CMK (cell line): ENCODE data around the gene SPATA12.
"Not testable (repeated sequence)": the region's sequence is repeated elsewhere in the genome, so short reads cannot be mapped to it uniquely, and the experiment has no call there.

ENCODE experiments used
- DNase-seq: peaks from one replicate; pipeline ENCODE4 v3.0.0-alpha.2; 2010; ENCODE audit warnings: low read depth

The SPATA12 gene

GRCh38 chr3:57083266-57083995, 23.0 kb downstream of the SPATA12 start:
- DNase-seq: not testable (repeated sequence)

- no peak for DNase-seq
These were observed 24.7 kb downstream of the SPATA12 start for GRCh38 chr3:57085211-57085610.

GRCh38 chr3:57086201-57086600, 25.7 kb downstream of the SPATA12 start:
- DNase-seq: no peak

- DNase-seq: no peak
These were observed 27.1 kb downstream of the SPATA12 start for GRCh38 chr3:57087361-57088092.

- DNase-seq: no peak
These were observed 28.0 kb downstream of the SPATA12 start for GRCh38 chr3:57088503-57088902.

- no peak for DNase-seq
These were observed 28.6 kb downstream of the SPATA12 start for GRCh38 chr3:57089043-57089442.

GRCh38 chr3:57091521-57092273, 31.2 kb downstream of the SPATA12 start:
- DNase-seq: no peak

GRCh38 chr3:57093489-57093888, 33.0 kb downstream of the SPATA12 start:
- no peak for DNase-seq

- no peak for DNase-seq
These were observed 33.6 kb downstream of the SPATA12 start for GRCh38 chr3:57093971-57094535.

GRCh38 chr3:57094575-57094974, 34.1 kb downstream of the SPATA12 start:
- no peak for DNase-seq

GRCh38 chr3:57095363-57095762, 34.9 kb downstream of the SPATA12 start:
- DNase-seq: no peak

- no peak for DNase-seq
These were observed 37.1 kb downstream of the SPATA12 start for GRCh38 chr3:57097536-57097935.

GRCh38 chr3:57098418-57099310, 38.2 kb downstream of the SPATA12 start:
- no peak for DNase-seq

- peak; percentile 29 for DNase-seq
These were observed 39.7 kb downstream of the SPATA12 start for GRCh38 chr3:57100046-57100695.

GRCh38 chr3:57105585-57105984, 45.1 kb downstream of the SPATA12 start:
- DNase-seq: no peak

GRCh38 chr3:57108684-57109083, 48.2 kb downstream of the SPATA12 start:
- no peak for DNase-seq

GRCh38 chr3:57109437-57110199, 49.2 kb downstream of the SPATA12 start:
- no peak for DNase-seq

- DNase-seq: no peak
These were observed 49.8 kb downstream of the SPATA12 start for GRCh38 chr3:57110214-57110613.

GRCh38 chr3:57110798-57111197, 50.3 kb downstream of the SPATA12 start:
- DNase-seq: no peak

GRCh38 chr3:57112206-57112605, 51.7 kb downstream of the SPATA12 start:
- no peak for DNase-seq
